ENCODE measurements around the gene ERC2.

Gene ERC2

DNA sequence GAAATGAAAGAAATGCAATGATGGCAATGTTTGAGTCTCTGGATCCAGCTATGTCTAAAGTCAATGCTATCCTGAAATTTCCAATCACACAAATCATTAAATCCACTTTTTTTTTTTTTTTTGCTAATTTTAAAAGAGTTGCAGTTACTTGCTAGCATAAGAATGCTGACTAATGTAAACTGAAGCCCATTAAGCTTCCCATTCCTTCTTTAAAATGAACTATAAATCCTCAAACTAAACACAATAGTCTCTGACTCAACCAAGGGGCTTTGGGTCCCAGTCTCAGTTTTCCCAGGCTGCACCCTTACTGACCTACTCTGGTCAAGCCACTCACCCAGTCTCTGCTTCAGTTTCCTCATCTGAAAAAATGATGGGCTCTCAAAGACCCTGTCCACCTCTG lies 361.1 kb downstream of the ERC2 start:
- H3K4me3 ChIP-seq (ENCODE audit: low read depth in 1 of 2, low read length in 2 of 2), result no peak overlapping the region
- H3K4me1 ChIP-seq (ENCODE audit: control insufficient read depth in 1 of 2, insufficient read depth in 2 of 2, low read length in 2 of 2), result no peaks in the 10 kb centered on the region
- H3K9ac ChIP-seq (ENCODE audit: low read depth in 1 of 2, low read length in 2 of 2), result no peak overlapping the region
- H3K27me3 ChIP-seq (ENCODE audit: control insufficient read depth in 1 of 2, insufficient read depth in 2 of 2, low read length in 2 of 2), result no peaks in the 10 kb centered on the region
- no peaks in the 10 kb centered on the region for H3K36me3 ChIP-seq (ENCODE audit: control insufficient read depth in 1 of 2, insufficient read depth in 2 of 2, low read length in 2 of 2)
- no peak overlapping the region for H3K27ac ChIP-seq (ENCODE audit: low read depth, low read length)
- H3K9me3 ChIP-seq (ENCODE audit: control insufficient read depth in 1 of 2, low read length in 2 of 2), result no peaks in the 10 kb centered on the region

DNA sequence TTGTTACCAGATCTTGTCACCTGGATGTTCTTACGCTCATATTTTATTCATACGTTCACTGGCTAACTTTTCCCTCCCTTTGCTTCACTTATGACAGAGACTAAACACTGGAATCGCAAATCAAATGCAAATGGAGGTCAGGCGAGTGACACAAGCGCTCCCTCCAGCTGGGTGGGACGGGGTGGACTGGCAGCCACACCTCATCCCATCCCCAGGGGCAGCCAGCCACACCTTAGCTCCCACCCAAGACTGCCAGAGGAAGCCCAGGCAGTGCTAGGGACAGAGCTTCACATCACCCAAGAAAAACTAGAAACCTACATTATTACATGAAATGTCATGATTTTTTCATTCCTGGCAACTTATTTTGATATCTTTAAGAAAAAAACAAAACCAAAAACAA lies 366.2 kb downstream of the ERC2 start:
- Histone ChIP-seq H3K27ac (ENCODE audit: low read depth, low read length) (no peak overlapping the region), H3K9ac (ENCODE audit: low read depth in 1 of 2, low read length in 2 of 2) (no peak overlapping the region), H3K27me3 (ENCODE audit: control insufficient read depth in 1 of 2, insufficient read depth in 2 of 2, low read length in 2 of 2) (no peaks in the 10 kb centered on the region), H3K4me3 (ENCODE audit: low read depth in 1 of 2, low read length in 2 of 2) (no peak overlapping the region), H3K4me1 (ENCODE audit: control insufficient read depth in 1 of 2, insufficient read depth in 2 of 2, low read length in 2 of 2) (no peaks in the 10 kb centered on the region), H3K36me3 (ENCODE audit: control insufficient read depth in 1 of 2, insufficient read depth in 2 of 2, low read length in 2 of 2) (no peaks in the 10 kb centered on the region), H3K9me3 (ENCODE audit: control insufficient read depth in 1 of 2, low read length in 2 of 2) (no peaks in the 10 kb centered on the region)

DNA sequence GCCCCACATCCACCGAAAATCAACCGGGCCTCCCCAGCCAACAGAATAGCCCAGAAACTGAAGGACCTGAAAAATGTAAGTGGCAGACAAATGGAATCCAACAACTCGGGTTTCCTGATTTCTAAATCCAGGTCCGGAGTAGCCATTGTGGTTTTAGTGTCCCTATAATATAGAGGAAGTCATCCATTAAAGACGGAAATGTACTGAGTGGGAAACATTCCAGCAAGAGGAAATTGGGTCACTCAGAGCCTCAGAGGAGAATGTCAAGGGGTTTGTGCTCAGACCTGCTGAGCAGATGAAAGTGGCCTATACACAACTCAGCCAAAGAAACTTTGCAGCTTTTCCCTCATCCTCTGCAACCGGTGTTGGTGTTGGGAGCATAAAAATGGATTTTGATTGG lies 366.7 kb downstream of the ERC2 start:
- H3K9me3 ChIP-seq (ENCODE audit: control insufficient read depth in 1 of 2, low read length in 2 of 2), result no peaks in the 10 kb centered on the region
- H3K9ac ChIP-seq (ENCODE audit: low read depth in 1 of 2, low read length in 2 of 2), result no peak overlapping the region

DNA sequence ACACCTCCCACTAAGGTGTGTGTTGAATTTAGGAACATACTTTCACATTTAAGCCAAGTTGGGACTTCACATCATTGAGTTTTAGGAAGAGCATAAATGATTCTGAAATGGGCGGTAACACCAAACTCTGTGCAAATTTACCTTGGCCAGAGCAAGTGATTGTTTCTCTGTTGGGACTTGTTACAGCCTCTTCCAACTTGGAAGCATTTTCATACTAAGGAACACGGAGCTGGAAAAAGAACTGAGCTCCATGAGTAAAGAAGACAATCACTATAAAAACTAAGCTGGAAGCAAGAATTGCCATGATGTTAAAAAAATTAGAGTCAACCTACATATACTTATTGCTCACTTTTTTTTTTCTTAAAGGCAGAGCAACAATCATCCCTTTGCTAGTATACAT lies 371.3 kb downstream of the ERC2 start:
- Histone ChIP-seq H3K36me3 (ENCODE audit: control insufficient read depth in 1 of 2, insufficient read depth in 2 of 2, low read length in 2 of 2) (no peaks in the 10 kb centered on the region), H3K27ac (ENCODE audit: low read depth, low read length) (no peak overlapping the region), H3K9me3 (ENCODE audit: control insufficient read depth in 1 of 2, low read length in 2 of 2) (no peaks in the 10 kb centered on the region), H3K4me3 (ENCODE audit: low read depth in 1 of 2, low read length in 2 of 2) (no peak overlapping the region), H3K27me3 (ENCODE audit: control insufficient read depth in 1 of 2, insufficient read depth in 2 of 2, low read length in 2 of 2) (no peaks in the 10 kb centered on the region), H3K9ac (ENCODE audit: low read depth in 1 of 2, low read length in 2 of 2) (no peak overlapping the region), H3K4me1 (ENCODE audit: control insufficient read depth in 1 of 2, insufficient read depth in 2 of 2, low read length in 2 of 2) (no peaks in the 10 kb centered on the region)

More for the DNA sequence above, 366.7 kb downstream of the ERC2 start:
- H3K27ac ChIP-seq (ENCODE audit: low read depth, low read length), result no peak overlapping the region
- no peak overlapping the region for H3K4me3 ChIP-seq (ENCODE audit: low read depth in 1 of 2, low read length in 2 of 2)
- H3K36me3 ChIP-seq (ENCODE audit: control insufficient read depth in 1 of 2, insufficient read depth in 2 of 2, low read length in 2 of 2), result no peaks in the 10 kb centered on the region
- no peaks in the 10 kb centered on the region for H3K4me1 ChIP-seq (ENCODE audit: control insufficient read depth in 1 of 2, insufficient read depth in 2 of 2, low read length in 2 of 2)
- H3K27me3 ChIP-seq (ENCODE audit: control insufficient read depth in 1 of 2, insufficient read depth in 2 of 2, low read length in 2 of 2), result no peaks in the 10 kb centered on the region

DNA sequence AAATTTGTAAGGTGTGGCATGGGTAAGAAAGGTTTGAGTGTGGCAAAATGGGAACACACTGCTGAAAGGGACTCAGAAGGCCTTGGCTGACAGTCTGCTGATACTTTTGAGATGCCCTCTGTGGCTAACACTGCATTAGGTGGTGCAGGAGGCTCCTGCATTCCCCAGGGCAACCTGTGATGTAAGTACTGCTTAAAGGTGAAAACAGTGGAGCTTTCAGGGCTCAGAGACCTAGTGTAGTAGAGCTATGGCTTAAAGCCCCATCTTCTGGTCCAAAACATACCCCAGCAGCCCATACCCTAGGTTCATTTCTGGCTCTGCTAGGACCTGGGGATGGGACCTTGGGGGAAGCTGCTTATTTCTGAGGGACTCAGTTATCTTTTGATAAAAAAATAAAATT lies 374.1 kb downstream of the ERC2 start:
- no peaks in the 10 kb centered on the region for H3K27me3 ChIP-seq (ENCODE audit: control insufficient read depth in 1 of 2, insufficient read depth in 2 of 2, low read length in 2 of 2)
- H3K4me3 ChIP-seq (ENCODE audit: low read depth in 1 of 2, low read length in 2 of 2), result no peak overlapping the region
- no peaks in the 10 kb centered on the region for H3K4me1 ChIP-seq (ENCODE audit: control insufficient read depth in 1 of 2, insufficient read depth in 2 of 2, low read length in 2 of 2)
- H3K9me3 ChIP-seq (ENCODE audit: control insufficient read depth in 1 of 2, low read length in 2 of 2), result no peaks in the 10 kb centered on the region
- H3K27ac ChIP-seq (ENCODE audit: low read depth, low read length), result no peak overlapping the region
- H3K36me3 ChIP-seq (ENCODE audit: control insufficient read depth in 1 of 2, insufficient read depth in 2 of 2, low read length in 2 of 2), result no peaks in the 10 kb centered on the region
- H3K9ac ChIP-seq (ENCODE audit: low read depth in 1 of 2, low read length in 2 of 2), result no peak overlapping the region

DNA sequence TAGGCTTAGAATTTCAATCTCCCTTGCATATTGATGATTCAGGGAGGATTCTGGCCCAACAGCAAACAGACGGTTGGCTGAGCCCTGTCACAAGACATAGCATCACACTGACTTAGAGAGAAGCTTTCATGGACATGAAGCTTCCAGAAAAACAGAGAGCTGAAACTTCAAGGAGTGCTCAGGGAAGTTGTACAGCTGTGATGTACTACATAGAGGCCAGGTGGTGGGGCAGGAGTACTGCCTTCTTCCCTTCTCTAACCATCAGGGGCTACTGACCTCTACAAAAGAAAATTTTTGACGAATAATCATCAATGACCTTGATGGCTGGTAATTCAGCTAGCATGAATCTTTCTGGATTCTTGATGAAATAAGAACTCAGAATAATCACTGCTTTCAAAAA lies 378.5 kb downstream of the ERC2 start:
- H3K4me3 ChIP-seq (ENCODE audit: low read depth in 1 of 2, low read length in 2 of 2), result no peak overlapping the region
- H3K27me3 ChIP-seq (ENCODE audit: control insufficient read depth in 1 of 2, insufficient read depth in 2 of 2, low read length in 2 of 2), result no peaks in the 10 kb centered on the region
- no peak overlapping the region for H3K9ac ChIP-seq (ENCODE audit: low read depth in 1 of 2, low read length in 2 of 2)
- H3K36me3 ChIP-seq (ENCODE audit: control insufficient read depth in 1 of 2, insufficient read depth in 2 of 2, low read length in 2 of 2), result no peaks in the 10 kb centered on the region
- H3K27ac ChIP-seq (ENCODE audit: low read depth, low read length), result no peak overlapping the region
- H3K4me1 ChIP-seq (ENCODE audit: control insufficient read depth in 1 of 2, insufficient read depth in 2 of 2, low read length in 2 of 2), result no peaks in the 10 kb centered on the region
- no peaks in the 10 kb centered on the region for H3K9me3 ChIP-seq (ENCODE audit: control insufficient read depth in 1 of 2, low read length in 2 of 2)

DNA sequence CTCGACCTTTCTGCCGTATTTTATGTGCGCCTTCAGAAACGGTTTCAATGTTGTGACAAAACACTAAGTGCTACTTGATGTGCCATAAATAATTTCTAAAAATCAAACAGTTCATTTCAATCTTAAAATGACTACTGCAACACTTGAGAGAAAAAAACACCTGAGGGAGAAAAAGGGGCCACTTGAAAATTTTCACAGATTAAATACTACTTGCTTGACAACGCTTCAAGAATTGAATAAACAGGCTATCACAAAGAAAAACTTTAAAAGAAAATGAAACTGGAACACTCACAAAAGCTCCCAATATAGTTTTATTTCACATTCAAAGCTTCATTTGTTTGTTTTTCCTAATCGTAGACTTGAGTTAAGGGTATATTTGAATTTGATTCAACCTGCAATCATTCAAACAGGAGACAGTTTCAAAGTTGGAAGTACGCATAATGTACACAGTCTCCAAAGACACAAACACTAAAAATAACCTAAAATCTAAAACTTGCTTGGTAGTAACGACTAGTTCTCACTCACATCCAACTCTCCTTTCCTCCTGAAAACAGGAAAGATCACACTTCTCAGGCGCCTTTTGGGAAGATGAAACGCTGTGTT lies 380.7 kb downstream of the ERC2 start:
- Histone ChIP-seq H3K9ac (ENCODE audit: low read depth in 1 of 2, low read length in 2 of 2) (no peak overlapping the region), H3K27me3 (ENCODE audit: control insufficient read depth in 1 of 2, insufficient read depth in 2 of 2, low read length in 2 of 2) (no peaks in the 10 kb centered on the region), H3K27ac (ENCODE audit: low read depth, low read length) (no peak overlapping the region), H3K36me3 (ENCODE audit: control insufficient read depth in 1 of 2, insufficient read depth in 2 of 2, low read length in 2 of 2) (no peaks in the 10 kb centered on the region), H3K4me3 (ENCODE audit: low read depth in 1 of 2, low read length in 2 of 2) (no peak overlapping the region), H3K9me3 (ENCODE audit: control insufficient read depth in 1 of 2, low read length in 2 of 2) (no peaks in the 10 kb centered on the region), H3K4me1 (ENCODE audit: control insufficient read depth in 1 of 2, insufficient read depth in 2 of 2, low read length in 2 of 2) (no peaks in the 10 kb centered on the region)

DNA sequence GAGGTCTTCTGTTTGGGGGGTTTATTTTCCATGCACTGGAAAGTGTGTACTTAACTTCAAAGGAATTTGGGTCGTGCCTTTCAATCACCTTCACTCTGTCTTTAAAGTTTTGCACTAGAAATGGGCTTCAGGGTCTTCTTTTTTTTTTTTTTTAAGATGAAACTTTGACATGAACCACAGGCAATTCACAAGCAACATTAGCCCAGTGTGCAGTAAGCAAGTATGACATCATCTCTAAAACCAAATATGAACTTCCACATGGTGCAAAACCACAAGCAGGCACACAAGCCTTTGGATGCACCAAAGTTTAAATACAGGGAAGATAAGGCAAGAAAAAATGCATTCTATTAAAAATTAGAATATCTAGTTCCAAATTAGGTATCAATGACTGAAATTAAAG lies 381.9 kb downstream of the ERC2 start:
- Histone ChIP-seq H3K9ac (ENCODE audit: low read depth in 1 of 2, low read length in 2 of 2) (no peak overlapping the region), H3K27ac (ENCODE audit: low read depth, low read length) (no peak overlapping the region), H3K9me3 (ENCODE audit: control insufficient read depth in 1 of 2, low read length in 2 of 2) (no peaks in the 10 kb centered on the region), H3K4me1 (ENCODE audit: control insufficient read depth in 1 of 2, insufficient read depth in 2 of 2, low read length in 2 of 2) (no peaks in the 10 kb centered on the region), H3K36me3 (ENCODE audit: control insufficient read depth in 1 of 2, insufficient read depth in 2 of 2, low read length in 2 of 2) (no peaks in the 10 kb centered on the region), H3K4me3 (ENCODE audit: low read depth in 1 of 2, low read length in 2 of 2) (no peak overlapping the region), H3K27me3 (ENCODE audit: control insufficient read depth in 1 of 2, insufficient read depth in 2 of 2, low read length in 2 of 2) (no peaks in the 10 kb centered on the region)

DNA sequence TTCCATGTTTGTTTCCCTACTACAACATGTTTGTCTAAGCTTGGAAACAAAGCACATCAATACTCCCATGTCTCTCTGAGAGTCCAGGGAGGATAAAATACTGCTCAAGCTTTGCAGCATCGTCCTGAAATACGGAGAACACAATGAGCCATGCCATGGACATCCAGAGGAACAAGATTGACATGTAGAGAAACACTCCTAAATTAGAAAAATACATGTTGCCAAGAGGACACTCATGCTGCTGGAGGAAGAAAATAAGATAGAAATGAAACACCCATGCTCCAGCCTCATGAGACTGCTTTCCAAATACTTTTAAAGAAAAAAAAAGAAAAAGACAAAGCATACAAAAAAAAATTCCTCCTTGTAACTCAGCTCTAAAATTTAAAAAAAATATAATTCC lies 387.0 kb downstream of the ERC2 start:
- Histone ChIP-seq H3K27me3 (ENCODE audit: control insufficient read depth in 1 of 2, insufficient read depth in 2 of 2, low read length in 2 of 2) (no peaks in the 10 kb centered on the region), H3K9ac (ENCODE audit: low read depth in 1 of 2, low read length in 2 of 2) (no peak overlapping the region), H3K4me1 (ENCODE audit: control insufficient read depth in 1 of 2, insufficient read depth in 2 of 2, low read length in 2 of 2) (no peaks in the 10 kb centered on the region), H3K9me3 (ENCODE audit: control insufficient read depth in 1 of 2, low read length in 2 of 2) (no peaks in the 10 kb centered on the region), H3K27ac (ENCODE audit: low read depth, low read length) (no peak overlapping the region), H3K36me3 (ENCODE audit: control insufficient read depth in 1 of 2, insufficient read depth in 2 of 2, low read length in 2 of 2) (no peaks in the 10 kb centered on the region), H3K4me3 (ENCODE audit: low read depth in 1 of 2, low read length in 2 of 2) (no peak overlapping the region)

DNA sequence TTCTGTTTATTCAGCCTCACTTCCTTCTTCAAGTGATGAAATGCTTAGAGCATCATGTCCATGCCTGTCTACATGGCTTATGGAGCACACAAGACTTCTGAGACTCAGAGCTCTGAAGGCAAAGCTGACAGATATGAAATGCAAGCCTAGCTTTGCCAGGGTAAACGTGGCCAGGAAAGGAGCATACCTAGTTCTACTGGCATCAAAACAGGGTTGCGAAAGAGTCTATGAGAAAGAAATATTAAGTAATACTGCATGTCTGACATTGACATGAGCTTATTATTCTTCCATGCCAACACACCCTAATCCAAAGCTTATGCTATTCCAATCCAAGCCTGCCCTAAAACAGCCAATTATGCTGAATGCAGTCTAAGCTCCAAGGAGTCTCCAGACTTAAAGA lies 391.5 kb downstream of the ERC2 start:
- H3K4me1 ChIP-seq (ENCODE audit: control insufficient read depth in 1 of 2, insufficient read depth in 2 of 2, low read length in 2 of 2), result no peaks in the 10 kb centered on the region
- H3K27me3 ChIP-seq (ENCODE audit: control insufficient read depth in 1 of 2, insufficient read depth in 2 of 2, low read length in 2 of 2), result no peaks in the 10 kb centered on the region
- H3K9me3 ChIP-seq (ENCODE audit: control insufficient read depth in 1 of 2, low read length in 2 of 2), result no peaks in the 10 kb centered on the region

DNA sequence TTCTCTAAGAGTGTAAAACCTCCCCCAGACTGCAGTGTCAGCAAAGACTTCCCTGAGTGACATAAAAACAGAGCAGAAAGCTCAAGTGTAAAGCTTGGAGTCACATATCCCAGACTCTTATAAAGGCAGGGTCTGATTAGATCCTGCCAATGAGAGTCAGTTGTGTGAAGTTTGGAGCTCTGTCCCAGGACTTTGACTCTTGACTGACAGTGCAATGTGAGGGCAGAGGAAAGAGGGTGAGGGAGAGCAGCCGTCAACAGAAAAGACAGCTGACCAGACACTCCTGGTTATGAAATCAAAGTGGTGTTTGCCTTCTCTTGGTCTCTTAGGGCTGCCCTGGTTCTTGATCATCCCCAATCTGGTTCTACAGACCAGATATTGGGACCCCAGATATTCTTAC lies 393.2 kb downstream of the ERC2 start:
- Histone ChIP-seq H3K27ac (ENCODE audit: low read depth, low read length) (no peak overlapping the region), H3K9me3 (ENCODE audit: control insufficient read depth in 1 of 2, low read length in 2 of 2) (no peaks in the 10 kb centered on the region)

More for the DNA sequence above, 391.5 kb downstream of the ERC2 start:
- no peaks in the 10 kb centered on the region for H3K36me3 ChIP-seq (ENCODE audit: control insufficient read depth in 1 of 2, insufficient read depth in 2 of 2, low read length in 2 of 2)
- H3K27ac ChIP-seq (ENCODE audit: low read depth, low read length), result no peak overlapping the region
- no peak overlapping the region for H3K4me3 ChIP-seq (ENCODE audit: low read depth in 1 of 2, low read length in 2 of 2)
- H3K9ac ChIP-seq (ENCODE audit: low read depth in 1 of 2, low read length in 2 of 2), result no peak overlapping the region

More for the DNA sequence above, 393.2 kb downstream of the ERC2 start:
- no peaks in the 10 kb centered on the region for H3K27me3 ChIP-seq (ENCODE audit: control insufficient read depth in 1 of 2, insufficient read depth in 2 of 2, low read length in 2 of 2)
- no peaks in the 10 kb centered on the region for H3K36me3 ChIP-seq (ENCODE audit: control insufficient read depth in 1 of 2, insufficient read depth in 2 of 2, low read length in 2 of 2)
- H3K4me1 ChIP-seq (ENCODE audit: control insufficient read depth in 1 of 2, insufficient read depth in 2 of 2, low read length in 2 of 2), result no peaks in the 10 kb centered on the region
- H3K9ac ChIP-seq (ENCODE audit: low read depth in 1 of 2, low read length in 2 of 2), result no peak overlapping the region
- H3K4me3 ChIP-seq (ENCODE audit: low read depth in 1 of 2, low read length in 2 of 2), result no peak overlapping the region
